KMS-11 (cell line): Measurements from ENCODE around the gene ANKHD1.
A peak's percentile ranks its signal among the peaks of the same experiment; 100 is the strongest.

ENCODE experiments used
- H2AFZ ChIP-seq: fragments of 200-600 bp; sonication (generic); 2 replicates; pipeline ENCODE4 v1.6.1; 2016; ENCODE audit warnings: antibody characterized with exemption, mixed run types, low read depth
- H3K27ac ChIP-seq: fragments of 200-600 bp; sonication (generic); 2 replicates; pipeline ENCODE4 v1.6.1; 2016; ENCODE audit warnings: mild to moderate bottlenecking, mixed run types
- H3K27me3 ChIP-seq: fragments of 200-600 bp; sonication (generic); 2 replicates; pipeline ENCODE4 v1.6.1; 2017; ENCODE audit warnings: mild to moderate bottlenecking, low read depth, mixed run types, moderate library complexity; ENCODE audit not compliant: insufficient read depth
- H3K36me3 ChIP-seq: fragments of 200-600 bp; sonication (generic); 2 replicates; pipeline ENCODE4 v1.6.1; 2017; ENCODE audit warnings: mild to moderate bottlenecking, mixed run types; ENCODE audit not compliant: insufficient read depth
- H3K4me1 ChIP-seq: fragments of 200-600 bp; sonication (generic); 2 replicates; pipeline ENCODE4 v1.6.1; 2016; ENCODE audit warnings: mild to moderate bottlenecking, low read depth, mixed run types; ENCODE audit not compliant: poor library complexity, severe bottlenecking
- H3K4me2 ChIP-seq: fragments of 200-600 bp; sonication (generic); 2 replicates; pipeline ENCODE4 v1.7.0; 2016; ENCODE audit warnings: mild to moderate bottlenecking, mixed run types
- H3K4me3 ChIP-seq: fragments of 200-600 bp; sonication (generic); IDR thresholded peaks from 2 replicates; pipeline ENCODE4 v1.6.1; 2017; ENCODE audit warnings: low read depth, low read length, mixed read lengths; ENCODE audit not compliant: insufficient read depth
- H3K79me2 ChIP-seq: fragments of 200-600 bp; sonication (generic); 2 replicates; pipeline ENCODE4 v1.6.1; 2016; ENCODE audit warnings: low read depth, mixed run types; ENCODE audit not compliant: insufficient read depth
- H3K9ac ChIP-seq: fragments of 200-600 bp; sonication (generic); 2 replicates; pipeline ENCODE4 v1.6.1; 2016; ENCODE audit warnings: mild to moderate bottlenecking, mixed run types
- H4K20me1 ChIP-seq: fragments of 200-600 bp; sonication (generic); 2 replicates; pipeline ENCODE4 v1.6.1; 2016; ENCODE audit warnings: mild to moderate bottlenecking, mixed run types; ENCODE audit not compliant: insufficient read depth
- CTCF ChIP-seq: fragments of 200-600 bp; sonication (generic); conservative IDR thresholded peaks from 2 replicates; pipeline ENCODE4 v1.6.1; 2017; ENCODE audit warnings: low read depth, mild to moderate bottlenecking, antibody characterized with exemption, low read length, moderate library complexity, mixed read lengths

Gene ANKHD1, protein sequence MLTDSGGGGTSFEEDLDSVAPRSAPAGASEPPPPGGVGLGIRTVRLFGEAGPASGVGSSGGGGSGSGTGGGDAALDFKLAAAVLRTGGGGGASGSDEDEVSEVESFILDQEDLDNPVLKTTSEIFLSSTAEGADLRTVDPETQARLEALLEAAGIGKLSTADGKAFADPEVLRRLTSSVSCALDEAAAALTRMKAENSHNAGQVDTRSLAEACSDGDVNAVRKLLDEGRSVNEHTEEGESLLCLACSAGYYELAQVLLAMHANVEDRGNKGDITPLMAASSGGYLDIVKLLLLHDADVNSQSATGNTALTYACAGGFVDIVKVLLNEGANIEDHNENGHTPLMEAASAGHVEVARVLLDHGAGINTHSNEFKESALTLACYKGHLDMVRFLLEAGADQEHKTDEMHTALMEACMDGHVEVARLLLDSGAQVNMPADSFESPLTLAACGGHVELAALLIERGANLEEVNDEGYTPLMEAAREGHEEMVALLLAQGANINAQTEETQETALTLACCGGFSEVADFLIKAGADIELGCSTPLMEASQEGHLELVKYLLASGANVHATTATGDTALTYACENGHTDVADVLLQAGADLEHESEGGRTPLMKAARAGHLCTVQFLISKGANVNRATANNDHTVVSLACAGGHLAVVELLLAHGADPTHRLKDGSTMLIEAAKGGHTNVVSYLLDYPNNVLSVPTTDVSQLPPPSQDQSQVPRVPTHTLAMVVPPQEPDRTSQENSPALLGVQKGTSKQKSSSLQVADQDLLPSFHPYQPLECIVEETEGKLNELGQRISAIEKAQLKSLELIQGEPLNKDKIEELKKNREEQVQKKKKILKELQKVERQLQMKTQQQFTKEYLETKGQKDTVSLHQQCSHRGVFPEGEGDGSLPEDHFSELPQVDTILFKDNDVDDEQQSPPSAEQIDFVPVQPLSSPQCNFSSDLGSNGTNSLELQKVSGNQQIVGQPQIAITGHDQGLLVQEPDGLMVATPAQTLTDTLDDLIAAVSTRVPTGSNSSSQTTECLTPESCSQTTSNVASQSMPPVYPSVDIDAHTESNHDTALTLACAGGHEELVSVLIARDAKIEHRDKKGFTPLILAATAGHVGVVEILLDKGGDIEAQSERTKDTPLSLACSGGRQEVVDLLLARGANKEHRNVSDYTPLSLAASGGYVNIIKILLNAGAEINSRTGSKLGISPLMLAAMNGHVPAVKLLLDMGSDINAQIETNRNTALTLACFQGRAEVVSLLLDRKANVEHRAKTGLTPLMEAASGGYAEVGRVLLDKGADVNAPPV (N-terminal part only)

GRCh38 chr5:140401362-140402257, at the start of gene ANKHD1:
Gene ANKHD1, plus strand, starts transcription at chr5:140401833. Its CDS starts 135 bp downstream, at chr5:140401968.
- Histone ChIP-seq H3K36me3 (no peaks in the 10 kb centered on the region; the same call in 1 of the 2 replicates), H3K27ac (peak within 1 kb of the TSS; percentile 75), H3K79me2 (peaks cover 62% of the 10 kb centered on the region), H3K4me1 (peaks cover 23% of the 10 kb centered on the region), H3K4me3 (no peak within 1 kb of the TSS), H3K27me3 (no peaks in the 10 kb centered on the region), H4K20me1 (peaks cover 21% of the 10 kb centered on the region), H2AFZ (peak within 1 kb of the TSS; percentile 88), H3K9ac (peak within 1 kb of the TSS; percentile 68), H3K4me2 (peak within 1 kb of the TSS; percentile 92)
- no peak for TF ChIP-seq CTCF

GRCh38 chr5:140355546-140355945, 46.1 kb upstream of the ANKHD1 start:
- H3K4me3 ChIP-seq = no peak overlapping the region
- H2AFZ ChIP-seq = no peak overlapping the region
- H4K20me1 ChIP-seq = no peaks in the 10 kb centered on the region
- no peak overlapping the region for H3K9ac ChIP-seq
- peaks cover 18% of the 10 kb centered on the region for H3K4me1 ChIP-seq
- H3K79me2 ChIP-seq = no peaks in the 10 kb centered on the region
- no peaks in the 10 kb centered on the region for H3K27me3 ChIP-seq
- H3K27ac ChIP-seq = no peak overlapping the region
- no peaks in the 10 kb centered on the region for H3K36me3 ChIP-seq
- TF ChIP-seq CTCF = no peak
- no peak overlapping the region for H3K4me2 ChIP-seq

DNA sequence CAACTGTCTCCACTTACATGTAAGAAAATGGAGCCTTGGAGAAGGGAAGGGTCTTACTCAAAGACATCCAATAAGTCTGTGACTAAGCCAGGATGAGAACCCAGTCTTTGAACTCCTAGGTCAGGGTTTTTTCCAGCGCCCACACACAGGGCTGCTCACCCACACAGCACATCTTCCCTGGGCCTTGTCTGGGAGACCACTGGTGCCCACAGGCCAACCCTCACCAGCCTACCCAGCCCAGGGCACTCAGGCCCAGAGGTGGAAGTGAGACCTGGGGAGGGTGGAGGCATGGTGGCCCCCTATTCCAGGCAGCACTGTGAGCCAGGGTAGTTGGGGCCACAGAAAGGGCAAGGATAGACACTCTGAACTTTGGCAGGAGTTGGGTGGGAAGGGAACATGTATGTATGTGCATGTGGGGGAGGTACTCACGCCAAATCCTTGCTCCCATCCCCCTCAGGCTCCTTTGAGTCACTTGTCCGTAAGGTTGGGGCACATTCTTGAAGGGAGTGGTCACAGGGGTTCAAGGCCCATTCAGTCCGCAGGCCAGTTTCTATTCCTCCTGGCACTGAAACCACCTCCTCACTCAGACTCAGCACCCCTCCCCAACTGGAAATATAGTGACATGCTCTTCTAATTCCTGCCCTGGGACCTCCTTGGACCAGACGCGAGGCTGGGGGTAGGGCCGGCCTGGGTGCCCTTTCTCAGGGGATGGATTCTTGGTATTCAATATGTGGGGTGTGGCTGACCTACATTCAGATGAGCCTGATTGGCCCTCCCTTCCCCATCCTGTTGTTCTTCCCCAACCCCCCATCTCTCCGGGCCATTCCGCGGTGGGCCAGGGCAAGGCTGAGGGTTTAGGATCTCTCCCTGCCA, 44.5 kb upstream of the ANKHD1 start:
- Histone ChIP-seq H2AFZ (peak overlapping the region; percentile 78; the same call in 1 of the 2 replicates), H3K79me2 (no peaks in the 10 kb centered on the region), H4K20me1 (no peaks in the 10 kb centered on the region), H3K9ac (no peak overlapping the region), H3K4me3 (no peak overlapping the region), H3K27me3 (no peaks in the 10 kb centered on the region), H3K4me2 (peak overlapping the region; percentile 88), H3K27ac (no peak overlapping the region), H3K4me1 (peaks cover 12% of the 10 kb centered on the region), H3K36me3 (no peaks in the 10 kb centered on the region)
- no peak for TF ChIP-seq CTCF
